Keratinocyte (primary cell): ENCODE data around the gene GGACT. TPM values are rescaled to one million over a fixed set of nuclear protein-coding genes. Genes with fewer than 3 reads are reported as not detected.

Source experiments
- DNase-seq: peaks from one replicate; pipeline ENCODE4 v3.0.0-alpha.2; 2011; ENCODE audit warnings: low read depth, missing footprints, low spot score
- FAIRE-seq: peaks from 2 replicates; lab custom pipeline; 2011; peaks lifted over from hg19 to GRCh38; lab: Jason Lieb, UNC
- H2AFZ ChIP-seq: 2 replicates; pipeline ENCODE4 v1.6.0; 2012; ENCODE audit warnings: low read length, control low read depth, inconsistent platforms; ENCODE audit not compliant: control insufficient read depth
- H3K27ac ChIP-seq: 2 replicates; pipeline ENCODE4 v1.5.1; 2011; ENCODE audit warnings: low read length; ENCODE audit not compliant: control insufficient read depth, insufficient read depth
- H3K27me3 ChIP-seq: 3 replicates; pipeline ENCODE4 v1.6.0; 2011; ENCODE audit warnings: low read length; ENCODE audit not compliant: control insufficient read depth, insufficient read depth; ENCODE audit errors: extremely low read depth
- H3K36me3 ChIP-seq, 2 experiments: 2 replicates in 1 of 2; 3 replicates in 1 of 2; pipeline ENCODE4 v1.5.1; 2011; ENCODE audit warnings: low read length in 2 of 2, mild to moderate bottlenecking in 1 of 2; ENCODE audit not compliant: control insufficient read depth in 2 of 2, insufficient read depth in 2 of 2; ENCODE audit errors: extremely low read depth in 1 of 2
- H3K4me1 ChIP-seq: 3 replicates; pipeline ENCODE4 v1.5.1; 2011; ENCODE audit warnings: low read length; ENCODE audit not compliant: control insufficient read depth, insufficient read depth; ENCODE audit errors: extremely low read depth
- H3K4me2 ChIP-seq: 3 replicates; pipeline ENCODE4 v1.6.0; 2011; ENCODE audit warnings: low read depth, low read length; ENCODE audit not compliant: control insufficient read depth, insufficient read depth; ENCODE audit errors: extremely low read depth
- H3K4me3 ChIP-seq, 3 experiments: fragments of 200-600 bp in 1 of 3; sonication (generic) in 1 of 3; 2 replicates in 2 of 3; 3 replicates in 1 of 3; pipeline ENCODE4 v1.5.1; 2011 to 2016; ENCODE audit warnings: low read length in 3 of 3, mild to moderate bottlenecking in 3 of 3, control low read depth in 2 of 3, inconsistent platforms in 1 of 3, low read depth in 1 of 3, mixed read lengths in 1 of 3, mixed run types in 1 of 3, moderate library complexity in 1 of 3; ENCODE audit not compliant: control insufficient read depth in 2 of 3, insufficient read depth in 2 of 3; ENCODE audit errors: extremely low read depth in 1 of 3
- H3K79me2 ChIP-seq: 2 replicates; pipeline ENCODE4 v1.6.0; 2012; ENCODE audit warnings: low read length; ENCODE audit not compliant: control insufficient read depth, insufficient read depth
- H3K9ac ChIP-seq: 3 replicates; pipeline ENCODE4 v1.6.0; 2011; ENCODE audit warnings: low read length; ENCODE audit not compliant: control insufficient read depth, insufficient read depth; ENCODE audit errors: extremely low read depth
- H3K9me1 ChIP-seq: 3 replicates; pipeline ENCODE4 v1.6.0; 2011; ENCODE audit warnings: low read length; ENCODE audit not compliant: control insufficient read depth, insufficient read depth; ENCODE audit errors: extremely low read depth
- H3K9me3 ChIP-seq: 2 replicates; pipeline ENCODE4 v1.5.1; 2012; ENCODE audit warnings: low read depth, low read length; ENCODE audit not compliant: control insufficient read depth
- H4K20me1 ChIP-seq: 3 replicates; pipeline ENCODE4 v1.6.0; 2011; ENCODE audit warnings: low read length; ENCODE audit not compliant: control insufficient read depth, insufficient read depth; ENCODE audit errors: extremely low read depth
- EZH2 ChIP-seq: IDR thresholded peaks from one replicate; pipeline ENCODE4 v1.6.1; 2012; ENCODE audit warnings: inconsistent platforms, mild to moderate bottlenecking, low read length, moderate library complexity
- dilution Hi-C: fragments of 300-500 bp; cut with MboI; formaldehyde crosslinking; loops from one replicate; pipeline ENCODE4 v1.7.0; 2020; ENCODE audit warnings: low sequenced_read_pairs; ENCODE audit not compliant: extremely low pct_ligation_motif_present
- polyA plus RNA-seq, 5 experiments: library from polyadenylated mRNA; depleted of rRNA in 3 of 5; stranded (reverse) in 3 of 5; stranded (forward) in 1 of 5; unstranded in 1 of 5; fragments of >200 nt; gene quantifications; 1 replicate in 1 of 5; 2 replicates in 3 of 5; 3 replicates in 1 of 5; pipeline versions ENCODE4 v1.2.1 to v1.2.3, GENCODE V29; 2011 to 2012; ENCODE audit warnings: missing spikeins in 2 of 5, low read depth in 1 of 5, low replicate concordance in 1 of 5
- TF ChIP-seq, protein P1 (sequence below), 3 experiments: IDR thresholded peaks in 1 of 3; conservative IDR thresholded peaks in 1 of 3; optimal IDR thresholded peaks in 1 of 3; 2 replicates in 2 of 3; 3 replicates in 1 of 3; pipeline versions ENCODE3 to v1.5.1; 2011; ENCODE audit warnings: low read length in 3 of 3, mild to moderate bottlenecking in 3 of 3, moderate library complexity in 2 of 3, control low read depth in 1 of 3, inconsistent platforms in 1 of 3; ENCODE audit not compliant: insufficient read depth in 2 of 3; ENCODE audit errors: extremely low read depth in 1 of 3

Gene GGACT
- polyA plus RNA-seq, 1 donor (not counting 4 experiments of a cell fraction or from before 2014, with no cell fraction given), result 8.2 TPM

DNA sequence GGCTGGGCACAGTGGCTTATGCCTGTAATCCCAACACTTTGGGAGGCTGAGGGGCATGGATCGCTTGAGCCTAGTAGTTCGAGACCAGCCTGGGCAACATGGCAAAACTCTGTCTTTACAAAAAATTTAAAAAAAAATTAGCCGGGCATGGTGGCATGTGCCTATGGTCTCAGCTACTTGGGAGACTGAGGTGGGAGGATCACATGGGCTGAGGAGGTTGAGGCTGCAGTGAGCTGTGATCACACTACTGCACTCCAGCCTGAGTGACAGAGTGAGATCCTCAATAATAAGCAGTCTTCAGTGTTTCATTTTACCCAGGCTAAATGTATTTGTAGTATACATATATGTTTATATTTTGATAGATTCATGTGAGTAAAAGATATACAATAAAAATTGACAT, 85.0 kb downstream of the GGACT start:
- H3K9me3 ChIP-seq, result no peaks in the 10 kb centered on the region
- H4K20me1 ChIP-seq, result no peaks in the 10 kb centered on the region
- no peak overlapping the region for H2AFZ ChIP-seq
- no peaks in the 10 kb centered on the region for H3K9me1 ChIP-seq
- H3K79me2 ChIP-seq, result no peaks in the 10 kb centered on the region
- H3K4me1 ChIP-seq, result no peaks in the 10 kb centered on the region
- TF ChIP-seq, protein P1, sequence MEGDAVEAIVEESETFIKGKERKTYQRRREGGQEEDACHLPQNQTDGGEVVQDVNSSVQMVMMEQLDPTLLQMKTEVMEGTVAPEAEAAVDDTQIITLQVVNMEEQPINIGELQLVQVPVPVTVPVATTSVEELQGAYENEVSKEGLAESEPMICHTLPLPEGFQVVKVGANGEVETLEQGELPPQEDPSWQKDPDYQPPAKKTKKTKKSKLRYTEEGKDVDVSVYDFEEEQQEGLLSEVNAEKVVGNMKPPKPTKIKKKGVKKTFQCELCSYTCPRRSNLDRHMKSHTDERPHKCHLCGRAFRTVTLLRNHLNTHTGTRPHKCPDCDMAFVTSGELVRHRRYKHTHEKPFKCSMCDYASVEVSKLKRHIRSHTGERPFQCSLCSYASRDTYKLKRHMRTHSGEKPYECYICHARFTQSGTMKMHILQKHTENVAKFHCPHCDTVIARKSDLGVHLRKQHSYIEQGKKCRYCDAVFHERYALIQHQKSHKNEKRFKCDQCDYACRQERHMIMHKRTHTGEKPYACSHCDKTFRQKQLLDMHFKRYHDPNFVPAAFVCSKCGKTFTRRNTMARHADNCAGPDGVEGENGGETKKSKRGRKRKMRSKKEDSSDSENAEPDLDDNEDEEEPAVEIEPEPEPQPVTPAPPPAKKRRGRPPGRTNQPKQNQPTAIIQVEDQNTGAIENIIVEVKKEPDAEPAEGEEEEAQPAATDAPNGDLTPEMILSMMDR (optimal IDR thresholded peaks at IDR 0.05 in 1 of 3, IDR thresholded peaks at IDR 0.05 in 1 of 3, conservative IDR thresholded peaks at IDR 0.05 in 1 of 3; ENCODE audit: extremely low read depth in 1 of 3, insufficient read depth in 2 of 3, low read length in 3 of 3), result no peak
- no peak for TF ChIP-seq EZH2
- H3K27me3 ChIP-seq, result no peaks in the 10 kb centered on the region
- no peak overlapping the region for H3K4me2 ChIP-seq
- no peak overlapping the region for H3K9ac ChIP-seq
- H3K36me3 ChIP-seq, result no peaks in the 10 kb centered on the region
- dilution Hi-C loops, result no loop called here
- no peak overlapping the region for H3K27ac ChIP-seq
- no peak overlapping the region for H3K4me3 ChIP-seq
- no peak for FAIRE-seq
- DNase-seq, result no peak

DNA sequence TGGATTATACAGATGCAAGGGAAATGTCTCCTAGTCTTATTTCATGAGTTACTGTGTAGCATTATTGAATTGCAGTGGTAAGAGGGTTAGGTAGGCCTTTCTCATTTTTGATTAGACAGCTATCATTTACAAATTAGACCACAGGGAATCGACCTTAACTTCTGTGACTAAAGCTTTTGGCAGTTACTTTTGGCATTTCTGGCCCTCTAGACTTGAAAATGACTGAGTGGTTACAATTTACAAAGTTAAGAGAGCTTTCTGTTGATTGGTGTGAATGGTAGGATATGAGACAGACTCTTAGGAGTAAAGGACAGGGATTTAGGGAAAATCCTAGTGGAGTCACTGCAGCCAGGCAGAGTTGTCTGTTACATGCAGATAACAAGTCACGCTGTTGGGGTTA, 86.1 kb downstream of the GGACT start:
- FAIRE-seq (no peak), DNase-seq (no peak)
- Histone ChIP-seq H2AFZ (no peak overlapping the region), H3K9me1 (no peaks in the 10 kb centered on the region), H3K27me3 (no peaks in the 10 kb centered on the region), H3K36me3 (no peaks in the 10 kb centered on the region), H3K4me3 (no peak overlapping the region), H3K27ac (no peak overlapping the region), H4K20me1 (no peaks in the 10 kb centered on the region), H3K4me2 (no peak overlapping the region), H3K9ac (no peak overlapping the region), H3K9me3 (no peaks in the 10 kb centered on the region), H3K79me2 (no peaks in the 10 kb centered on the region), H3K4me1 (no peaks in the 10 kb centered on the region)
- dilution Hi-C loops, result no loop called here
- TF ChIP-seq EZH2, result no peak
- TF ChIP-seq, protein P1 (optimal IDR thresholded peaks at IDR 0.05 in 1 of 3, IDR thresholded peaks at IDR 0.05 in 1 of 3, conservative IDR thresholded peaks at IDR 0.05 in 1 of 3; ENCODE audit: extremely low read depth in 1 of 3, insufficient read depth in 2 of 3, low read length in 3 of 3), result no peak
